ENCODE results near the gene ULK2.

The ULK2 gene

DNA sequence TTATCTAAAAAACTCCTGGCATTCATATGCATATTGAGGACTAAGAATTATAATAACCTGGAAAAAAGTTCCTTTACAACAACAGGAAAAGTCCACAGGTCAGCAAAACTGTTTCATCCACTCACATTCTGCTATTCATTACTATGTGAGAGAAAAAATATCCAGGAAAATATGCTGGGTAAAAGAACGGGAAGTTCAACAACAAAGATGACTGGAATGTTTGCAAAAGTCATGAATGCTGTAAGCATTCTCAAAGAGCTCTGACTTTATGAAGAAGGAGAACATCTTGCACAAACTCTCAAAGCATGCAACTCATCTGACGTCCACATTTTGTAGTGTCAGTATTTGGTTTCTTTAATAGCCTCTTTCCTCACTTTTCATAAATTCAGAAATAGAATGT, 62.7 kb downstream of the ULK2 start:
- CTCF ChIA-PET, result interaction anchor here (0.6 kb wide), 1 partner anchor 35 kb away, joined by 4 read pairs; no protein-coding TSS in a partner anchor
- no peak for TF ChIP-seq ZNF433 (tag by site-specific recombination; IDR thresholded peaks at IDR 0.05; ENCODE audit: low read depth)
- no peak for TF ChIP-seq ZNF621 (tag by site-specific recombination; IDR thresholded peaks at IDR 0.05)
- Histone ChIP-seq H3K27ac (ENCODE audit: extremely low read depth, low read depth, low read length) (no peak overlapping the region), H3K4me1 (ENCODE audit: control insufficient read depth, insufficient read depth, low read length) (no peaks in the 10 kb centered on the region), H3K4me3 (ENCODE audit: low read depth, low read length) (no peak overlapping the region), H3K36me3 (ENCODE audit: control insufficient read depth in 2 of 2, insufficient read depth in 1 of 2, low read length in 2 of 2) (peaks cover 69 to 74% of the 10 kb centered on the region in 2 experiments), H3K9me3 (ENCODE audit: control insufficient read depth, insufficient read depth, low read depth, low read length) (no peaks in the 10 kb centered on the region)
- POLR2A ChIA-PET, result no interaction called here

DNA sequence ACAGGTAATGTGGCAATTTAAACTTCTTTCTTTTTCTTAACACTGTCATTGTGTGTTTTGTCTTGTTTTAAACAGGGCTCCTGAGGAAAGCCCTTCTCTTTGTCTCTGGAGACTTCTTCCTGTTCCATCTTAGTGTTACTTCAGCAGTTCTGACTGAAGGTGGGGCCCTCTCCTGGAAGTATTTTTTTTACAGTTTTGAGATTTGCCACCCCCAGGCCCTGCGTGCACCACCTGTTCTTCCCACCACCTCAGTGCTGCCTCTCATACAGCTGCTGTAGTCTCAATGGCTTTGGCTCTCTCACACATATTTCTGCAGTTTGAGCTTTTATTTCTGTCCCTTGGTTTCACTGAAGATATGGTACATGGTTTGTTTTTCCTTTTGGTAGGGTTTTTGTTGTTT, 67.2 kb downstream of the ULK2 start:
- TF ChIP-seq YY1 (tag by site-specific recombination; IDR thresholded peaks at IDR 0.05), result no peak
- TF ChIP-seq ZNF433 (tag by site-specific recombination; IDR thresholded peaks at IDR 0.05; ENCODE audit: low read depth), result no peak
- no peak for TF ChIP-seq ZNF2 (tag by site-specific recombination; IDR thresholded peaks at IDR 0.05)
- TF ChIP-seq OSR2 (tag by site-specific recombination; IDR thresholded peaks at IDR 0.05), result no peak
- TF ChIP-seq ZNF133 (tag by site-specific recombination; IDR thresholded peaks at IDR 0.05), result no peak
- TF ChIP-seq ZFP69B (tag by site-specific recombination; IDR thresholded peaks at IDR 0.05), result no peak
- TF ChIP-seq, protein P1, sequence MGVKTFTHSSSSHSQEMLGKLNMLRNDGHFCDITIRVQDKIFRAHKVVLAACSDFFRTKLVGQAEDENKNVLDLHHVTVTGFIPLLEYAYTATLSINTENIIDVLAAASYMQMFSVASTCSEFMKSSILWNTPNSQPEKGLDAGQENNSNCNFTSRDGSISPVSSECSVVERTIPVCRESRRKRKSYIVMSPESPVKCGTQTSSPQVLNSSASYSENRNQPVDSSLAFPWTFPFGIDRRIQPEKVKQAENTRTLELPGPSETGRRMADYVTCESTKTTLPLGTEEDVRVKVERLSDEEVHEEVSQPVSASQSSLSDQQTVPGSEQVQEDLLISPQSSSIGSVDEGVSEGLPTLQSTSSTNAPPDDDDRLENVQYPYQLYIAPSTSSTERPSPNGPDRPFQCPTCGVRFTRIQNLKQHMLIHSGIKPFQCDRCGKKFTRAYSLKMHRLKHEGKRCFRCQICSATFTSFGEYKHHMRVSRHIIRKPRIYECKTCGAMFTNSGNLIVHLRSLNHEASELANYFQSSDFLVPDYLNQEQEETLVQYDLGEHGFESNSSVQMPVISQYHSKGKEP (tag by site-specific recombination; IDR thresholded peaks at IDR 0.05), result no peak
- no peak for TF ChIP-seq ZNF324 (tag by site-specific recombination; IDR thresholded peaks at IDR 0.05)
- TF ChIP-seq, protein P2, sequence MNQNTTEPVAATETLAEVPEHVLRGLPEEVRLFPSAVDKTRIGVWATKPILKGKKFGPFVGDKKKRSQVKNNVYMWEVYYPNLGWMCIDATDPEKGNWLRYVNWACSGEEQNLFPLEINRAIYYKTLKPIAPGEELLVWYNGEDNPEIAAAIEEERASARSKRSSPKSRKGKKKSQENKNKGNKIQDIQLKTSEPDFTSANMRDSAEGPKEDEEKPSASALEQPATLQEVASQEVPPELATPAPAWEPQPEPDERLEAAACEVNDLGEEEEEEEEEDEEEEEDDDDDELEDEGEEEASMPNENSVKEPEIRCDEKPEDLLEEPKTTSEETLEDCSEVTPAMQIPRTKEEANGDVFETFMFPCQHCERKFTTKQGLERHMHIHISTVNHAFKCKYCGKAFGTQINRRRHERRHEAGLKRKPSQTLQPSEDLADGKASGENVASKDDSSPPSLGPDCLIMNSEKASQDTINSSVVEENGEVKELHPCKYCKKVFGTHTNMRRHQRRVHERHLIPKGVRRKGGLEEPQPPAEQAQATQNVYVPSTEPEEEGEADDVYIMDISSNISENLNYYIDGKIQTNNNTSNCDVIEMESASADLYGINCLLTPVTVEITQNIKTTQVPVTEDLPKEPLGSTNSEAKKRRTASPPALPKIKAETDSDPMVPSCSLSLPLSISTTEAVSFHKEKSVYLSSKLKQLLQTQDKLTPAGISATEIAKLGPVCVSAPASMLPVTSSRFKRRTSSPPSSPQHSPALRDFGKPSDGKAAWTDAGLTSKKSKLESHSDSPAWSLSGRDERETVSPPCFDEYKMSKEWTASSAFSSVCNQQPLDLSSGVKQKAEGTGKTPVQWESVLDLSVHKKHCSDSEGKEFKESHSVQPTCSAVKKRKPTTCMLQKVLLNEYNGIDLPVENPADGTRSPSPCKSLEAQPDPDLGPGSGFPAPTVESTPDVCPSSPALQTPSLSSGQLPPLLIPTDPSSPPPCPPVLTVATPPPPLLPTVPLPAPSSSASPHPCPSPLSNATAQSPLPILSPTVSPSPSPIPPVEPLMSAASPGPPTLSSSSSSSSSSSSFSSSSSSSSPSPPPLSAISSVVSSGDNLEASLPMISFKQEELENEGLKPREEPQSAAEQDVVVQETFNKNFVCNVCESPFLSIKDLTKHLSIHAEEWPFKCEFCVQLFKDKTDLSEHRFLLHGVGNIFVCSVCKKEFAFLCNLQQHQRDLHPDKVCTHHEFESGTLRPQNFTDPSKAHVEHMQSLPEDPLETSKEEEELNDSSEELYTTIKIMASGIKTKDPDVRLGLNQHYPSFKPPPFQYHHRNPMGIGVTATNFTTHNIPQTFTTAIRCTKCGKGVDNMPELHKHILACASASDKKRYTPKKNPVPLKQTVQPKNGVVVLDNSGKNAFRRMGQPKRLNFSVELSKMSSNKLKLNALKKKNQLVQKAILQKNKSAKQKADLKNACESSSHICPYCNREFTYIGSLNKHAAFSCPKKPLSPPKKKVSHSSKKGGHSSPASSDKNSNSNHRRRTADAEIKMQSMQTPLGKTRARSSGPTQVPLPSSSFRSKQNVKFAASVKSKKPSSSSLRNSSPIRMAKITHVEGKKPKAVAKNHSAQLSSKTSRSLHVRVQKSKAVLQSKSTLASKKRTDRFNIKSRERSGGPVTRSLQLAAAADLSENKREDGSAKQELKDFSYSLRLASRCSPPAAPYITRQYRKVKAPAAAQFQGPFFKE (tag by site-specific recombination; IDR thresholded peaks at IDR 0.05; ENCODE audit: borderline replicate concordance), result no peak
- no peak for TF ChIP-seq ZNF768 (tag by site-specific recombination; IDR thresholded peaks at IDR 0.05)
- no peak for TF ChIP-seq GLIS2 (tag by site-specific recombination; IDR thresholded peaks at IDR 0.05)
- no peak for TF ChIP-seq ZSCAN30 (tag by site-specific recombination; IDR thresholded peaks at IDR 0.05)
- TF ChIP-seq ZNF544 (tag by site-specific recombination; IDR thresholded peaks at IDR 0.05), result no peak
- TF ChIP-seq, protein P3, sequence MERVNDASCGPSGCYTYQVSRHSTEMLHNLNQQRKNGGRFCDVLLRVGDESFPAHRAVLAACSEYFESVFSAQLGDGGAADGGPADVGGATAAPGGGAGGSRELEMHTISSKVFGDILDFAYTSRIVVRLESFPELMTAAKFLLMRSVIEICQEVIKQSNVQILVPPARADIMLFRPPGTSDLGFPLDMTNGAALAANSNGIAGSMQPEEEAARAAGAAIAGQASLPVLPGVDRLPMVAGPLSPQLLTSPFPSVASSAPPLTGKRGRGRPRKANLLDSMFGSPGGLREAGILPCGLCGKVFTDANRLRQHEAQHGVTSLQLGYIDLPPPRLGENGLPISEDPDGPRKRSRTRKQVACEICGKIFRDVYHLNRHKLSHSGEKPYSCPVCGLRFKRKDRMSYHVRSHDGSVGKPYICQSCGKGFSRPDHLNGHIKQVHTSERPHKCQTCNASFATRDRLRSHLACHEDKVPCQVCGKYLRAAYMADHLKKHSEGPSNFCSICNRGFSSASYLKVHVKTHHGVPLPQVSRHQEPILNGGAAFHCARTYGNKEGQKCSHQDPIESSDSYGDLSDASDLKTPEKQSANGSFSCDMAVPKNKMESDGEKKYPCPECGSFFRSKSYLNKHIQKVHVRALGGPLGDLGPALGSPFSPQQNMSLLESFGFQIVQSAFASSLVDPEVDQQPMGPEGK (tag by site-specific recombination; IDR thresholded peaks at IDR 0.05), result no peak
- TF ChIP-seq IKZF3 (tag by site-specific recombination; IDR thresholded peaks at IDR 0.05), result no peak
- TF ChIP-seq KLF9 (tag by site-specific recombination; IDR thresholded peaks at IDR 0.05; ENCODE audit: low read depth), result no peak
- TF ChIP-seq ZBTB21 (tag by site-specific recombination; IDR thresholded peaks at IDR 0.05), result no peak
- no peak for TF ChIP-seq ZNF23 (tag by site-specific recombination; IDR thresholded peaks at IDR 0.05; ENCODE audit: borderline replicate concordance)
- CTCF ChIA-PET, result interaction anchor here (0.7 kb wide), 2 partner anchors 9 to 12 kb away, joined by 3 to 5 read pairs; no protein-coding TSS in a partner anchor
- Histone ChIP-seq H3K4me1 (ENCODE audit: control insufficient read depth, insufficient read depth, low read length) (0 out of 2 replicates have a peak, but pooled peaks cover 3% of the 10 kb centered on the region), H3K27ac (ENCODE audit: extremely low read depth, low read depth, low read length) (no peak overlapping the region; the same call in 1 of the 2 replicates), H3K4me3 (ENCODE audit: low read depth, low read length) (no peak overlapping the region), H3K9me3 (ENCODE audit: control insufficient read depth, insufficient read depth, low read depth, low read length) (no peaks in the 10 kb centered on the region), H3K36me3 (ENCODE audit: control insufficient read depth in 2 of 2, insufficient read depth in 1 of 2, low read length in 2 of 2) (peaks cover 78 to 85% of the 10 kb centered on the region in 2 experiments)
- POLR2A ChIA-PET, result no interaction called here
